ENCODE data around the gene FOXK2.

DNA sequence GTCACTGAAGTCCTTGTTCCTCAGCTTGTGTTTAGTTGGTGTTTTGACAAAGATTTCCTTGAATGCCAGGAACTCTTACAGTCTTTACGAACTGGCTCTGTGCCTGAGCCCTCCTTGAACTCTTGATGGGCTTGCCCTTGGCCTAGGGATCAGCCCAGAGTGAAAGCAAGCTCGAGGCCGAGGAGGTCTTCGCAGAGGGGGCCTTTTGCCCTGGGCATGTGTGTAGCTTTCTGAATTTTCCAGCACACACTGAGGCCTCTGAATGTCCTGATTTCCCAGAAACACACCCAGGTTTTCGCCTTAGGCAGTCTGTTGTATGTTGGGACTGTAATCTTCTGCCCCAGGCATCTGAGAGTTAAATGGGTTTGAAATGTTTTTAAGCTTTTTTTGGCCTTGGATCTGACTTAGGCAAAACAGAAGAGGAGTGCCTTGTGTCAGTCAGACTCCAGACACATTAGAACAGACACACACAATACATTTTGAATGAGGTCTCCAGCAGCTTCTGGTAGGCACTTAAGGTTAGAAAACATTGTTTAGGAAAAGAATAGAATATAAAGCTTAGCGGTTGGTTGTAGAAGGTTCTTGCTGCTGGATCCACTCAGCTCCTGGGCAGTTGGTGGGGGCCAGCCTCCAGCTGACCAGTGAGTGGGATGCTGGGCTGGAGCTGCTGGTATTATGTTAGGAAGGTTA lies 17.1 kb downstream of the FOXK2 start:
- TF ChIP-seq EZH2 (IDR thresholded peaks at IDR 0.05), result no peak
- no peak for TF ChIP-seq FOXP2 (optimal IDR thresholded peaks at IDR 0.05; ENCODE audit: control extremely low read depth, extremely low read length, insufficient read depth)
